AG10803 (cell line): ENCODE data around the gene PPIL4.
"Not testable (repeated sequence)": the region's sequence is repeated elsewhere in the genome, so short reads cannot be mapped to it uniquely, and the experiment has no call there.

ENCODE experiments used
- DNase-seq: peaks from one replicate; pipeline ENCODE4 v3.0.0; 2010; ENCODE audit warnings: low read depth
- H3K4me3 ChIP-seq: 2 replicates; pipeline ENCODE4 v1.5.1; 2011; ENCODE audit warnings: mild to moderate bottlenecking, low read length, control low read depth
- CTCF ChIP-seq: conservative IDR thresholded peaks from 2 replicates; pipeline ENCODE4 v1.5.1; 2011; ENCODE audit warnings: mild to moderate bottlenecking, low read length, control low read depth, inconsistent platforms

Gene PPIL4

GRCh38 chr6:149464411-149464810 is 81.4 kb downstream of the PPIL4 start:
- no peak for TF ChIP-seq CTCF
- no peak for DNase-seq
- no peak overlapping the region for H3K4me3 ChIP-seq

GRCh38 chr6:149463781-149464180 is 82.1 kb downstream of the PPIL4 start:
- DNase-seq, result no peak
- no peak overlapping the region for H3K4me3 ChIP-seq
- TF ChIP-seq CTCF, result no peak

- not testable (repeated sequence) for DNase-seq, H3K4me3 ChIP-seq
Measured at GRCh38 chr6:149462712-149463111, 83.1 kb downstream of the PPIL4 start.

- no peak overlapping the region for H3K4me3 ChIP-seq
- TF ChIP-seq CTCF, result no peak
- DNase-seq, result no peak
Measured at GRCh38 chr6:149461670-149462069, 84.2 kb downstream of the PPIL4 start.

GRCh38 chr6:149460249-149460648 is 85.6 kb downstream of the PPIL4 start:
- not testable (repeated sequence) for H3K4me3 ChIP-seq, DNase-seq

GRCh38 chr6:149459761-149460160 is 86.1 kb downstream of the PPIL4 start:
- H3K4me3 ChIP-seq, result no peak overlapping the region
- no peak for DNase-seq
- TF ChIP-seq CTCF, result no peak

- no peak for TF ChIP-seq CTCF
- DNase-seq, result no peak
- H3K4me3 ChIP-seq, result no peak overlapping the region
Measured at GRCh38 chr6:149458806-149459205, 87.0 kb downstream of the PPIL4 start.

- no peak overlapping the region for H3K4me3 ChIP-seq
- no peak for DNase-seq
- TF ChIP-seq CTCF, result no peak
Measured at GRCh38 chr6:149458196-149458595, 87.6 kb downstream of the PPIL4 start.
